Measurements from ENCODE around the gene KCNS3.

Gene KCNS3

DNA sequence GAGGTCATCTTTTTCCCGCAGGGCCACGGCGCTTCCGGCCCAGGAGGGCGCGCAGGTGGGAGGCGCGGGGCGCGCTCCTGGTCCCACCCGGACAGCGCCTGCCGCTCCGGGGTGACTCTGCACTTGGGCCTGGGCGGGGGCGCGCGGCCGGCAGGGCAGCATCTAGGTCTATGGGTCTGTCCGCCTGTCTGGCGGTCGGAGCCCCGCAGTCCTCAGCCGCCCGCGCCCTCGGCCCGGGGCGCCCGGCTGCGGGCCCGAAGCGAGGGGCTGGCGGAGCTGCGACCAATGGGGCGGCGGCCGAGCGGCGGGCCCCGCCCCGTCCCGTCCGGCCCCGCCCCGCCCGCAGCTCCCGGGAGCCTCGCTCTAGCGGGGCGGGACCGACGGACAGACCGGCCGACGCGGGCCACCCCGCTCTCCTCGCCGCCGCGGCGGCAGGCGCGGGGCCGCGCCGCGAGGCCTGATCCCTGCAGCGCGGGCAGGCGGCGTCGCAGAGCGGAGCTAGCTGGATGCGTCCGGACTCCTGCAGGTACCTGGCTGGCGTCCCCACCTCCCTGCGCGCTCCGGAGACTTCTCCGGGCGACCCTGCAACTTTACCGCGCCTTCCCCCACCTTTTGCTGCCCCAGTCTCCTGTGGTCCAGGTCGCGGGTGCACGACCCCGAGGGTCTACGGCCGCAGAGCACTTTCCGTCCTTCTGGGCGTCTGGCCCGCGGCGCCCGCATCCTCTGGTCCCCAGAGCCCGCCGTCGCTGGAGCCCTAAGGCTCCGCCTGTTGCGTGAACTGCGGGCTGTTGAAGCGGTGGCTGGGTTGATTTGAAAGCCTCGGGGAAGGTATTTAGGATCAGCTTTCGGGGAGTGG, at the start of gene KCNS3:
Gene KCNS3, plus strand, starts transcription at position 387 of the 856 bp plus-strand sequence. CDS start 52,342 bp downstream, outside the sequence.
- DNase-seq (ENCODE audit: low read depth), result no peak

DNA sequence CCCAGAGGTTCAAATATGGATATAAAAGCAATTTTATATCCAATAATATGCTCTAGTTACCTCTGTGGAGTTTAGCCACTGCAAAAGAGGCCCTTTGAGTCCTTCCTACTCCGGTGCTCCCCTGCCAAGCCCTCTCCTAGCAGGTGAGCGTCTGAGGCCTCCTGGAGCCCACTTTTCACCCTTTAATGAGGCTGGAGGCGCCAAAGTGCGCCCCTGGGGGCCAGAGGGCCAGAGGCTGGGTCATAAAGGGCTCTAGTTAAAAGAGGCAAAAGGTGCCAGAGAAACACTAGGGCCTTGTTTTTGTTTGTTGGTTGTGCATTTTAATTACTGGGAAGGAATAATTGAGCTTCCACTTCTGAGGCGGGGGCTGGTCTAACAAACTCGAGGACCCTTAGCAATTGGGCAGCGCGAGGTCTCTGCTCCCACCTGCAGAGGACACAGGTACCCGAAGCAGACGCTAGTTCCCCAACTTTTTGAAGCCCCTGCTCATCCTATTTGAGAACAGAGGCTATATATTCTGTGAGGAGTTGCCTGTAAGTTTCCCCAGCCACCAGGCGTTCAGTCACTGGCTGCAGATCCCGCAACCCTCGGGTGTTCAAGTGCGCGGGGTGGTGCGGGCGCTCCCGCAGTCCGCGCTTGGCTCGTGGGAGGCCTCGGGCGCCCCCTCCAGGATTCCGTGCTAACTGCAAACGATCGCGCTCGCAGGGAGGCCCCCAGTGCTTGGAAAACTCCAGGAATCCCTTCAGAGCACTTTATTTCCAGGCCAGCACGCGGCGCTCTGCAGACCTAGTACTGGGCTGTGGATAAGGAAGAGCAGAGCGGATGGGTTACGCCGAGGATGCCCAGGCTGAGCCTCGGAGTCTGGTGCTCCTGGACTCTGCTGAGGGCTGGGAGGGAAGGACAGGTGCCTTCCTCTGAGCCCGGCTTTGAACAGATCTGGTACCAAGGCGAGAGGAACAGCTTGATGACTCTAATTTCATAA, 48.1 kb upstream of the KCNS3 start:
- DNase-seq (ENCODE audit: low read depth), result no peak

- no peak for DNase-seq (ENCODE audit: low read depth)
Observed at GRCh38 chr2:17835516-17835915, 43.0 kb upstream of the KCNS3 start.

DNA sequence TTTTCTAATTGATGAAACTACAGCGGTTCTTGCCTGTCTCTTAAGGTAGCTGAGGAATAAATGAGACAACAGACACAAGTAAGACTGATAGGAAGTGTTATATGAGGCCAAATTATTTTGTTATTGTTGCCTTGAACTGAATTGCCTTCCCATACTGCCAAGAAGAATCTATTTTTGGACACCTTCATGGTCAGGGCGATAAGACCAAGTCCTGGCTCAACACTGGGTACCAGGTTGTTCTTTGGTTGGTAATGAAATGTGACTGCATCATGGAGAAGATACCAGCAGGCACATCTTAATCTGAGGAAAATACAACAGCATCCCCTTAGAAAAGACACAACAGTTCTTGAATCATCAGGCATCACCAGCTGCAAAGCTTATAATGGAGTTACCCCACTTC, 38.5 kb upstream of the KCNS3 start:
- DNase-seq (ENCODE audit: low read depth), result no peak

DNA sequence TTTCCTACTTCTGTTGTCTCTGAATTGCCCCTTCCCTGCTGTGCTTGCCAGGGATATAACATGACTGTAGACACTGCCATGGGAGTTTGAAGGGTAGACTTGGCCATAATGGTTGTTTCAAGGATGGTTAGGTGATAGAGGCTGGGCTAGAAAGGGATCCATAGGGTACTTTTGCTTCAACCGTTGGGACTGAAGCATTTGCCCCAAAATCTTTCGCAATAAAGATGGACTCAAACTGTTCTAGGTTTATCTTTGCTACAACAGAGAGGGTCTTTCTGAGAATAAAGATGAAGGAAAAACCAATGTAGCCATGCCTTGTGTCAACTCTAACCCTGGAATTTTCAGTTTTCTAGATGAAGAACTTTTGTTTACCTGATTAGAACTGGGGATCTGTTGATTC, 35.0 kb upstream of the KCNS3 start:
- DNase-seq (ENCODE audit: low read depth), result no peak

GRCh38 chr2:17845806-17846205, 32.7 kb upstream of the KCNS3 start:
- DNase-seq (ENCODE audit: low read depth), result no peak

DNA sequence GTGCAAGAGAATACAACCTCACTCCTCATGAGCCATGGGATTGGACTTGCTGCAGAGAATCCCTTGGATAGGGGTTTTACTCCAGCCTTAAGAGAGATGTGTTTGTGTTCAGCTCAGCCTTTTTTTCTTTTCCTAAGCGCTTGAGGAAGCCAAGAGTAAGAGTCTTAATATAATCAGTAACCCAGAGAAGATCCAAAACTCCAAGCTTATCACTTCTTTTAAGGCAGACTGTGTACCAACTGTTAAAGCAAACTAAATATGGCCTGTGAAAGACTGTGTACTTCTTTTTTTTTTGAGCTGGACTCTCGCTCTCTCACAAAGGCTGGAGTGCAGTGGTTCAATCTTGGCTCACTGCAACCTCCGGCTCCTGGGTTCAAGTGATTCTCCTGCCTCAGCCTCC, 31.8 kb upstream of the KCNS3 start:
- no peak for DNase-seq (ENCODE audit: low read depth)

DNA sequence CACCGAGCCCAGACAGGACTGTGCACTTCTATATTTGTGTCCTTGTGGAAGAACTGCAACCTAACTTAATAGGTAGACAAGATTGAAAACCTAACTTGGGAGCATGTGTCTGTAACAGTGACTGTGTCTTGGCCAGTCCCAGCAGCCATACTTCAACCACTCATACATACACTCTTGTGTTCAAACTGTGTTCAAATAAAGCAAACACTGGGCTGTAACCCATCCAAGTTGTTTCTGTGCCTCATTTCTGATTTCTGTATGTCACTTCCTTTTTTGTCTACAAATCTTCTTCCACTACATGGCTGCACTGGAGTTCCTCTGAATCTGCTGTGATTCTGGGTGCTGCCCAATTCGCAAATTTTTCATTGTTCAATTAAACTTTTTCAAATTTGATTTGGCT, 31.2 kb upstream of the KCNS3 start:
- DNase-seq (ENCODE audit: low read depth), result no peak

GRCh38 chr2:17849275-17849674, 29.2 kb upstream of the KCNS3 start:
- no peak for DNase-seq (ENCODE audit: low read depth)

DNA sequence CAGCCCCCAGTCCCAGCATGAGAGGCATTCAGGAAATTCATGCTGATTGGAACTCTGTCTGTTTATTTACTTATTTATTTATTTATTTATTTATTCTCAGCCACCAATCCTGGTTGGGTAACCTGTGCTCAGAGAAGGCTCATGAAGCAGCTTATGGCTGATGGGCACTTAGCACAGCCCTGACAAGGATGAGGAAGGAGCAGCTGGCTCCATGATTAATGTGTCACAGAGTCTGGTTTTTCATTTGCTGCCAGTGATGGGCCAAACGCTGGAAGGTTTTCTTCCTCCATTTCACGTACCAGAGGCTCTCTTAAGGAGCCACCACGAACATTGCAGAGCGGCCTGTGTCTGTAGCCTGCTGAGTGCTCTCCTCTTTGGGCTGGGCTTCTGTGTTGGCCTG, 28.3 kb upstream of the KCNS3 start:
- DNase-seq (ENCODE audit: low read depth), result no peak

GRCh38 chr2:17851731-17852585, 26.5 kb upstream of the KCNS3 start:
- DNase-seq (ENCODE audit: low read depth), result no peak

- no peak for DNase-seq (ENCODE audit: low read depth)
Observed at GRCh38 chr2:17853799-17854198, 24.7 kb upstream of the KCNS3 start.

- DNase-seq (ENCODE audit: low read depth), result no peak
Observed at GRCh38 chr2:17857021-17857420, 21.4 kb upstream of the KCNS3 start.

DNA sequence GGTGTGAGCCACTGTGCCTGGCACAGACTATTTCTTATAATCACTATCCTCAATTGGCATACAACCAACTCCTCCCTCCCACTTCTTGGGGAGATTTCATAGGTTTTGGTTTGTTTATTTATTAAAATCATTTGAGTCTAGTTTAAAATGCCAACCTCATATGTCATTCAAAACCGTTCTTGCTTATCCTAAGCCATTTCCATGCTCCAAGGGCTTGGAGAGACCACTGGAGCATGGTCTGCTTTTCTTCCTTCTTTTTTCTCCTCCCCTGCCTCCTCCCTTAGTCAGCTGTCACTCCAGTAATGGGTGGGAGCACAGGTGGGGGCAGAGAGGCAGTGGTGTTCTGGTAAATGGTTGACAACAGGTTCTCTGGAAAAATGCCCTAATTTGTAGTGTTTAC, 20.4 kb upstream of the KCNS3 start:
- no peak for DNase-seq (ENCODE audit: low read depth)

- no peak for DNase-seq (ENCODE audit: low read depth)
Observed at GRCh38 chr2:17863539-17863938, 14.9 kb upstream of the KCNS3 start.

- DNase-seq (ENCODE audit: low read depth), result no peak
Observed at GRCh38 chr2:17864676-17865075, 13.8 kb upstream of the KCNS3 start.

DNA sequence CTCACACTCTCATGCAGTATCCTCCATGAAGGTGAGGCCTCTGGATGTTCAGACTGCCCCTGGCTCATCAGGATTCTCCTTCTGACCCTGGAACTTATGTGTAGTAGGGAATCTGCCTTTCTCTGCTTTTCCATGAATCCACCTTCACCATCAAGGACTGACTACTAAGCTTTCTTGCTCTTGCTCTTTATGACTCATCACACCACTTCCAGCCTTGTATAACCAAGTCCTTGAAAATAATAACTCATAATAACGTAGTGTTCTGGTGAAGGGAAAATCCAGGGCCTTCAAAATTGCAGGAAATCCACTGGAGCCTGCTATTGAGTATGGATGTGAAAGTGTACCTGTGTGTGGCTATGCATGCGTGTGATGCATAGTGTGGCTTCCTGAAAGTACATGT, 11.3 kb upstream of the KCNS3 start:
- DNase-seq (ENCODE audit: low read depth), result no peak

GRCh38 chr2:17869128-17869527, 9.3 kb upstream of the KCNS3 start:
- no peak for DNase-seq (ENCODE audit: low read depth)

DNA sequence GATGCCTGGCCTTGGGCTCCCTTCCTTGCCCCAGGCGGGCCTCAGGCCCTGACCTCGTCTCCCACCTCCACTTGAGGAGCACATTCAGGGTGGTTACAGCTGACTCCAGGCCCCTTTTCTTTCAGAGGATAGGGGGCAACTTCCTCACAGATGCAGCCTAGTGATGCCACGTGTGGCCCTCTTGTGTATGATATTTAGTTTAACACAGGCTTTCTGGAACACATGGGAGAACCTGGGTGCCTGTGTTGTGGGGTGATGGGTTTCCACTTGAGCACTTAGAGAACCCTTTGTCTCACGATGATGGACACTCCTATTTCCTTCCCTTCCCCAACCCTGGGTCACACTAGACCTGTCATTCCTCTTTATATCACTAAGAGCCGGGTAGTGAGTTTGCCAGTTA, 6.8 kb upstream of the KCNS3 start:
- DNase-seq (ENCODE audit: low read depth), result no peak

DNA sequence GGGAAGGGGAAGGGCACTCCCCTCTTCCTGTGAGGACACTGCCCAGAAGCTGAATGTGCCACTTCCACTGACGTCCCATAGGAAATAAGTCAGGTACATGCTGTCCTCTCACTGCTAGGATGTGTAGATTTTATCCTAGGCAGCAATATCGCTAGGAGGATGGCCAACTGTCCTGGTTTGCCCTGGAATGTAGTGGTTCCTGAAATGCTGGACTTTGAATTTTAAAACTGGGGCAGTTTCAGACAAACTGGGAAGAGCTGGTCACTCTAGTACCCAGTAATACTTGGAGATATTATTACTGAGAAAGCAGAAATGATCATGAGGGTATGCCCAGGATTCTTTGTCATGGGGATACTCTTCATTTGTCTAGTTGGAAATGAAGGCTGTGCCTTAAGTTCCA, 5.4 kb upstream of the KCNS3 start:
- DNase-seq (ENCODE audit: low read depth), result no peak

DNA sequence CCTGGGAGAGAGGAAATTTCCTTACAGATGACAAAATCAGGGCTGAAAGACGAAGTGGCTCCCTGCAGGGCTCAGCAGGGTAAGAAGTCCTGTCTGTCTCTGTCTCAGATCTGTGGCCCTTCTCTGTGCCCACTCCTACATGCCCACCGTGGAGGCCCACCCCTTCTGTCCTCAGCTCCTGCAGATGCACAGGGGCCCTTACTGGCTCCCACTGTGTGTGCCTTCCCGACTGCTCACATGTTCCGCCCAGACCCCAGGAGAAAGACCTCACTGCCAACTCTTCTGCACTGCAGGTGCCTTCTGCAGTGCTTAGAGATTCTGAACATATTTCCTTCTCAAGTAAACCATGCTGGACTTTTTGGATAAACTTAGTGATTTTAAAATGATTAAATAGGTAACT, 1.9 kb upstream of the KCNS3 start:
- DNase-seq (ENCODE audit: low read depth), result no peak

DNA sequence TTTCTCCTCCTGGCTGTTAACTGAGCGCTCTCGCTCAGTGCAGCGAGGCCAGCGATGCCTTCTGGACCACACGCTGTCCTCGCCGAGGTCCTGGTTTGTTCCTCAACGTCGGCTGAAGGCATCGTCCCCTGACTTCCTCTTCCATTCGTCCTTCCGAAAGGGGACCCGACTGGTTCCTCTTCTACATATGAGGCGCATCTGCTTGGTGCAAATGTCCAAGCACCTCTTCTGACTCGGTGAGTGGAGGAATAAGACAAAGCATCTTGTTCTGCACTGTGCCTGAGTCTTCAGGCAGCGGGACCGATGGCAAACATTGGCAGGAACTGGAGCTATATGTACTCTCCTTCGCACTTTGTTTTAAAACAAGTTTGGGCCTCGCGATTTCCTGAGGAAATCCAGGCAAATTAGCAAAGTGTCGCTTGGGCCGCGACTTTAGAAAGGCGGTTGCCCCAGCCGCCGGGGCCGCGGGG, 621 bp upstream of the KCNS3 start:
- DNase-seq (ENCODE audit: low read depth), result no peak
